Astrocyte (in vitro differentiated cells and primary cell): Measurements from ENCODE around the gene ATP2B3. TPM values are rescaled to one million over a fixed set of nuclear protein-coding genes. Genes with fewer than 3 reads are reported as not detected.

ENCODE experiments used
- DNase-seq: peaks from one replicate; pipeline ENCODE4 v3.0.0-alpha.2; 2010; ENCODE audit warnings: low read depth
- FAIRE-seq: peaks from 2 replicates; lab custom pipeline; 2011; peaks lifted over from hg19 to GRCh38; lab: Jason Lieb, UNC
- H2AFZ ChIP-seq: 2 replicates; pipeline ENCODE4 v1.6.0; 2012; ENCODE audit warnings: low read depth, low read length, inconsistent platforms
- H3K27ac ChIP-seq: 2 replicates; pipeline ENCODE4 v1.5.1; 2011; ENCODE audit warnings: low read depth, low read length, inconsistent platforms
- H3K27me3 ChIP-seq: 2 replicates; pipeline ENCODE4 v1.6.0; 2011; ENCODE audit warnings: low read length, inconsistent platforms; ENCODE audit not compliant: insufficient read depth
- H3K36me3 ChIP-seq: 2 replicates; pipeline ENCODE4 v1.5.1; 2011; ENCODE audit warnings: low read length, inconsistent platforms; ENCODE audit not compliant: insufficient read depth
- H3K4me1 ChIP-seq: 2 replicates; pipeline ENCODE4 v1.5.1; 2011; ENCODE audit warnings: low read length, inconsistent platforms; ENCODE audit not compliant: insufficient read depth
- H3K4me2 ChIP-seq: 2 replicates; pipeline ENCODE4 v1.6.0; 2012; ENCODE audit warnings: low read length, inconsistent platforms
- H3K4me3 ChIP-seq: 2 replicates; pipeline ENCODE4 v1.5.1; 2011; ENCODE audit warnings: low read depth, mild to moderate bottlenecking, low read length, inconsistent platforms; ENCODE audit not compliant: insufficient read depth
- H3K79me2 ChIP-seq: 2 replicates; pipeline ENCODE4 v1.6.0; 2012; ENCODE audit warnings: mild to moderate bottlenecking, low read length, inconsistent platforms; ENCODE audit not compliant: insufficient read depth
- H3K9ac ChIP-seq: 2 replicates; pipeline ENCODE4 v1.6.0; 2012; ENCODE audit warnings: mild to moderate bottlenecking, low read length, inconsistent platforms
- H3K9me3 ChIP-seq: 2 replicates; pipeline ENCODE4 v1.5.1; 2012; ENCODE audit warnings: low read depth, mild to moderate bottlenecking, low read length, inconsistent platforms; ENCODE audit not compliant: insufficient read depth
- H4K20me1 ChIP-seq: 2 replicates; pipeline ENCODE4 v1.6.0; 2012; ENCODE audit warnings: low read length, inconsistent platforms; ENCODE audit not compliant: insufficient read depth
- H3K27ac Mint-ChIP-seq: one replicate; pipeline ENCODE4 v1.8.0; 2021; ENCODE audit warnings: mild to moderate bottlenecking, mixed read lengths; ENCODE audit not compliant: unreplicated experiment
- H3K27me3 Mint-ChIP-seq: one replicate; pipeline ENCODE4 v1.8.0; 2021; ENCODE audit warnings: low read depth, mixed read lengths; ENCODE audit not compliant: unreplicated experiment
- H3K36me3 Mint-ChIP-seq: one replicate; pipeline ENCODE4 v1.8.0; 2021; ENCODE audit warnings: low read depth, mixed read lengths; ENCODE audit not compliant: unreplicated experiment
- H3K4me1 Mint-ChIP-seq: one replicate; pipeline ENCODE4 v1.8.0; 2021; ENCODE audit warnings: low read depth, mixed read lengths; ENCODE audit not compliant: unreplicated experiment
- H3K4me3 Mint-ChIP-seq: one replicate; pipeline ENCODE4 v1.8.0; 2021; ENCODE audit warnings: mild to moderate bottlenecking, moderate library complexity, mixed read lengths; ENCODE audit not compliant: unreplicated experiment
- H3K9me3 Mint-ChIP-seq: one replicate; pipeline ENCODE4 v1.8.0; 2021; ENCODE audit warnings: mild to moderate bottlenecking, mixed read lengths; ENCODE audit not compliant: unreplicated experiment
- EZH2 ChIP-seq: IDR thresholded peaks from 2 replicates; pipeline ENCODE4 v1.6.1; 2012; ENCODE audit warnings: mild to moderate bottlenecking, low read length, inconsistent platforms; ENCODE audit not compliant: insufficient read depth
- total RNA-seq: library from RNA; stranded (reverse); gene quantifications from 2 replicates; pipeline ENCODE4 v1.2.1, GENCODE V29; 2021
- TF ChIP-seq, protein P1 (sequence below): IDR thresholded peaks from 2 replicates; pipeline ENCODE4 v1.5.1; 2011; ENCODE audit warnings: low read depth, mild to moderate bottlenecking, inconsistent platforms, low read length, moderate library complexity; ENCODE audit not compliant: insufficient read depth

ATP2B3 gene
- total RNA-seq, 1 donor from 2014 or later, result 0.52 TPM

- Histone ChIP-seq H3K27me3 (peaks cover 4% of the 10 kb centered on the region), H2AFZ (no peak overlapping the region), H4K20me1 (no peaks in the 10 kb centered on the region), H3K4me1 (no peaks in the 10 kb centered on the region), H3K36me3 (no peaks in the 10 kb centered on the region), H3K79me2 (no peaks in the 10 kb centered on the region), H3K9ac (no peak overlapping the region), H3K4me2 (no peak overlapping the region), H3K27ac (no peak overlapping the region), H3K4me3 (no peak overlapping the region), H3K9me3 (no peaks in the 10 kb centered on the region)
- FAIRE-seq, result no peak
- DNase-seq, result no peak
- Mint-ChIP-seq H3K36me3 (no peaks in the 10 kb centered on the region), H3K27me3 (peaks cover 37% of the 10 kb centered on the region), H3K4me3 (no peak overlapping the region), H3K27ac (no peak overlapping the region), H3K4me1 (no peaks in the 10 kb centered on the region), H3K9me3 (peaks cover 2% of the 10 kb centered on the region)
- TF ChIP-seq, protein P1, sequence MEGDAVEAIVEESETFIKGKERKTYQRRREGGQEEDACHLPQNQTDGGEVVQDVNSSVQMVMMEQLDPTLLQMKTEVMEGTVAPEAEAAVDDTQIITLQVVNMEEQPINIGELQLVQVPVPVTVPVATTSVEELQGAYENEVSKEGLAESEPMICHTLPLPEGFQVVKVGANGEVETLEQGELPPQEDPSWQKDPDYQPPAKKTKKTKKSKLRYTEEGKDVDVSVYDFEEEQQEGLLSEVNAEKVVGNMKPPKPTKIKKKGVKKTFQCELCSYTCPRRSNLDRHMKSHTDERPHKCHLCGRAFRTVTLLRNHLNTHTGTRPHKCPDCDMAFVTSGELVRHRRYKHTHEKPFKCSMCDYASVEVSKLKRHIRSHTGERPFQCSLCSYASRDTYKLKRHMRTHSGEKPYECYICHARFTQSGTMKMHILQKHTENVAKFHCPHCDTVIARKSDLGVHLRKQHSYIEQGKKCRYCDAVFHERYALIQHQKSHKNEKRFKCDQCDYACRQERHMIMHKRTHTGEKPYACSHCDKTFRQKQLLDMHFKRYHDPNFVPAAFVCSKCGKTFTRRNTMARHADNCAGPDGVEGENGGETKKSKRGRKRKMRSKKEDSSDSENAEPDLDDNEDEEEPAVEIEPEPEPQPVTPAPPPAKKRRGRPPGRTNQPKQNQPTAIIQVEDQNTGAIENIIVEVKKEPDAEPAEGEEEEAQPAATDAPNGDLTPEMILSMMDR, result no peak
- no peak for TF ChIP-seq EZH2
Observed at GRCh38 chrX:153608806-153609205, 91.4 kb downstream of the ATP2B3 start.

- Histone ChIP-seq H3K9ac (no peak overlapping the region), H3K4me3 (peak overlapping the region; percentile 17)
- H3K9me3 Mint-ChIP-seq, result peaks cover 2% of the 10 kb centered on the region
Observed at GRCh38 chrX:153609917-153610835, 92.7 kb downstream of the ATP2B3 start.

More at GRCh38 chrX:153609917-153610835, 92.7 kb downstream of the ATP2B3 start:
- no peak for FAIRE-seq
- peak overlapping the region; percentile 52 for H2AFZ ChIP-seq
- no peaks in the 10 kb centered on the region for H3K4me1 Mint-ChIP-seq
- no peaks in the 10 kb centered on the region for H4K20me1 ChIP-seq
- peak; percentile 27 for DNase-seq
- H3K27me3 Mint-ChIP-seq, result peaks cover 43% of the 10 kb centered on the region
- peak overlapping the region; percentile 57 for H3K4me3 Mint-ChIP-seq
- peaks cover 10% of the 10 kb centered on the region for H3K27me3 ChIP-seq
- H3K79me2 ChIP-seq, result no peaks in the 10 kb centered on the region
- no peaks in the 10 kb centered on the region for H3K36me3 ChIP-seq
- H3K9me3 ChIP-seq, result no peaks in the 10 kb centered on the region
- H3K4me2 ChIP-seq, result peak overlapping the region; percentile 76
- H3K4me1 ChIP-seq, result no peaks in the 10 kb centered on the region
- H3K36me3 Mint-ChIP-seq, result no peaks in the 10 kb centered on the region
- peak overlapping the region; percentile 34 for H3K27ac Mint-ChIP-seq
- TF ChIP-seq, protein P1, result peak; percentile 47
- TF ChIP-seq EZH2, result no peak
- no peak overlapping the region for H3K27ac ChIP-seq
